Neural progenitor cell (in vitro differentiated cells): ENCODE measurements around the gene CCT8L2.
"Not testable (repeated sequence)": the region's sequence is repeated elsewhere in the genome, so short reads cannot be mapped to it uniquely, and the experiment has no call there.

Source experiments
- EZH2 ChIP-seq: fragments of 200-600 bp; sonication (generic); IDR thresholded peaks from 2 replicates; pipeline ENCODE4 v1.6.1; 2017; ENCODE audit warnings: antibody characterized with exemption, mild to moderate bottlenecking, moderate library complexity
- EZH2phosphoT487 ChIP-seq: fragments of 200-600 bp; sonication (generic); IDR thresholded peaks from 2 replicates; pipeline ENCODE4 v1.6.1; 2017; ENCODE audit warnings: antibody characterized with exemption
- TF ChIP-seq, protein P1 (sequence below): fragments of 200-600 bp; sonication (generic); IDR thresholded peaks from 2 replicates; pipeline ENCODE4 v1.5.1; 2017; ENCODE audit warnings: antibody characterized with exemption, mild to moderate bottlenecking

DNA sequence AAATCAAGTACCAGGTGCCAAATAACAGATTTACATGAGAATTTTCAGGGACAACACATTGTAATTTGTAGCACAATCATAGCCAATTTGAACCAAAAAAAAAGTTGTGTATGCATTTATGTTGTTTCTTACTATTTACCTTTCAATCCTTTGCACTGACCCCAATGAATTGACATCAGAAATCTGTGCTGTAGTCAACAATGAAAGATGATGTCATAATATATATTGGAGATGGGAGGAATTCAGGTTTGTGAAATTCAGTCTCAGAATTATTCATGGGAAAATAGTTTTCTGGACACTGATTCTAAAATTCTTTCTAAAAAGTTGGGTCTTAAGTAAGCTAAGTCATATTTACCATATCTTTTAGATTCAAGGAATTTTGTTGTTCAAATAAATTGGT is 31.0 kb upstream of the CCT8L2 start:
- TF ChIP-seq, protein P1, sequence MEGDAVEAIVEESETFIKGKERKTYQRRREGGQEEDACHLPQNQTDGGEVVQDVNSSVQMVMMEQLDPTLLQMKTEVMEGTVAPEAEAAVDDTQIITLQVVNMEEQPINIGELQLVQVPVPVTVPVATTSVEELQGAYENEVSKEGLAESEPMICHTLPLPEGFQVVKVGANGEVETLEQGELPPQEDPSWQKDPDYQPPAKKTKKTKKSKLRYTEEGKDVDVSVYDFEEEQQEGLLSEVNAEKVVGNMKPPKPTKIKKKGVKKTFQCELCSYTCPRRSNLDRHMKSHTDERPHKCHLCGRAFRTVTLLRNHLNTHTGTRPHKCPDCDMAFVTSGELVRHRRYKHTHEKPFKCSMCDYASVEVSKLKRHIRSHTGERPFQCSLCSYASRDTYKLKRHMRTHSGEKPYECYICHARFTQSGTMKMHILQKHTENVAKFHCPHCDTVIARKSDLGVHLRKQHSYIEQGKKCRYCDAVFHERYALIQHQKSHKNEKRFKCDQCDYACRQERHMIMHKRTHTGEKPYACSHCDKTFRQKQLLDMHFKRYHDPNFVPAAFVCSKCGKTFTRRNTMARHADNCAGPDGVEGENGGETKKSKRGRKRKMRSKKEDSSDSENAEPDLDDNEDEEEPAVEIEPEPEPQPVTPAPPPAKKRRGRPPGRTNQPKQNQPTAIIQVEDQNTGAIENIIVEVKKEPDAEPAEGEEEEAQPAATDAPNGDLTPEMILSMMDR, result not testable (repeated sequence)
- TF ChIP-seq EZH2phosphoT487, EZH2: not testable (repeated sequence)
